PC-9 (cell line): ENCODE results near the gene PDIA6.

Source experiments
- EZH2 ChIP-seq: fragments of 200-600 bp; sonication (generic); IDR thresholded peaks from 2 replicates; pipeline ENCODE4 v1.8.0; 2017; ENCODE audit warnings: antibody characterized with exemption, low read depth
- TF ChIP-seq, protein P1 (sequence below): fragments of 200-600 bp; sonication (generic); conservative IDR thresholded peaks from 2 replicates; pipeline ENCODE4 v1.6.1; 2017; ENCODE audit warnings: mixed run types, antibody characterized with exemption, mild to moderate bottlenecking, moderate library complexity

DNA sequence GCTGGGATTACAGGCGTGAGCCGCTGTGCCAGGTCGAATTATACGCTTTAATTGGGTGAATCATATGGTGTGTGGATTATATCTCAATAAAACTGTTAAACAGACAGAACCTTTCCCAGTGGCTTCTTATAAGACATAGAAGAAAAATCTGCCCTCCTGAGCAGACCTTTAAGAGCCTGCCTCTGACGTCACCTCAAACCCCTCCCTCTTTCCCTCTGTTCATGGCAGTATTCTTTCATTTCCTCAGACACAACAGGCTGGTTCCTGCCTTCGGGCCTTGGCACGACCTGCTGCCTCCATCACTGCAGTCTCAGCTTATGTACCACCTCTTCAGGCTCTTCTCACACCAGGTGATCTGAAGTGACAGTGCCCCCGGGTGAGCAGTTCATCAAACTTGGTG lies 14.0 kb upstream of the PDIA6 start:
- TF ChIP-seq, protein P1, sequence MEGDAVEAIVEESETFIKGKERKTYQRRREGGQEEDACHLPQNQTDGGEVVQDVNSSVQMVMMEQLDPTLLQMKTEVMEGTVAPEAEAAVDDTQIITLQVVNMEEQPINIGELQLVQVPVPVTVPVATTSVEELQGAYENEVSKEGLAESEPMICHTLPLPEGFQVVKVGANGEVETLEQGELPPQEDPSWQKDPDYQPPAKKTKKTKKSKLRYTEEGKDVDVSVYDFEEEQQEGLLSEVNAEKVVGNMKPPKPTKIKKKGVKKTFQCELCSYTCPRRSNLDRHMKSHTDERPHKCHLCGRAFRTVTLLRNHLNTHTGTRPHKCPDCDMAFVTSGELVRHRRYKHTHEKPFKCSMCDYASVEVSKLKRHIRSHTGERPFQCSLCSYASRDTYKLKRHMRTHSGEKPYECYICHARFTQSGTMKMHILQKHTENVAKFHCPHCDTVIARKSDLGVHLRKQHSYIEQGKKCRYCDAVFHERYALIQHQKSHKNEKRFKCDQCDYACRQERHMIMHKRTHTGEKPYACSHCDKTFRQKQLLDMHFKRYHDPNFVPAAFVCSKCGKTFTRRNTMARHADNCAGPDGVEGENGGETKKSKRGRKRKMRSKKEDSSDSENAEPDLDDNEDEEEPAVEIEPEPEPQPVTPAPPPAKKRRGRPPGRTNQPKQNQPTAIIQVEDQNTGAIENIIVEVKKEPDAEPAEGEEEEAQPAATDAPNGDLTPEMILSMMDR = no peak
- TF ChIP-seq EZH2 = no peak
